ENCODE data around the gene KLK15.

DNA sequence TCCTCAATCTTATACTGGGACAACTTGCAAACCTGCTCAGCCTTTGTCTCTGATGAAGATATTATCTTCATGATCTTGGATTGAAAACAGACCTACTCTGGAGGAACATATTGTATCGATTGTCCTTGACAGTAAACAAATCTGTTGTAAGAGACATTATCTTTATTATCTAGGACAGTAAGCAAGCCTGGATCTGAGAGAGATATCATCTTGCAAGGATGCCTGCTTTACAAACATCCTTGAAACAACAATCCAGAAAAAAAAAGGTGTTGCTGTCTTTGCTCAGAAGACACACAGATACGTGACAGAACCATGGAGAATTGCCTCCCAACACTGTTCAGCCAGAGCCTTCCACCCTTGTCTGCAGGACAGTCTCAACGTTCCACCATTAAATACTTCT is 17.4 kb upstream of the KLK15 start:
- TF ChIP-seq CHD4 (IDR thresholded peaks at IDR 0.05), result no peak
- TF ChIP-seq, protein P1, sequence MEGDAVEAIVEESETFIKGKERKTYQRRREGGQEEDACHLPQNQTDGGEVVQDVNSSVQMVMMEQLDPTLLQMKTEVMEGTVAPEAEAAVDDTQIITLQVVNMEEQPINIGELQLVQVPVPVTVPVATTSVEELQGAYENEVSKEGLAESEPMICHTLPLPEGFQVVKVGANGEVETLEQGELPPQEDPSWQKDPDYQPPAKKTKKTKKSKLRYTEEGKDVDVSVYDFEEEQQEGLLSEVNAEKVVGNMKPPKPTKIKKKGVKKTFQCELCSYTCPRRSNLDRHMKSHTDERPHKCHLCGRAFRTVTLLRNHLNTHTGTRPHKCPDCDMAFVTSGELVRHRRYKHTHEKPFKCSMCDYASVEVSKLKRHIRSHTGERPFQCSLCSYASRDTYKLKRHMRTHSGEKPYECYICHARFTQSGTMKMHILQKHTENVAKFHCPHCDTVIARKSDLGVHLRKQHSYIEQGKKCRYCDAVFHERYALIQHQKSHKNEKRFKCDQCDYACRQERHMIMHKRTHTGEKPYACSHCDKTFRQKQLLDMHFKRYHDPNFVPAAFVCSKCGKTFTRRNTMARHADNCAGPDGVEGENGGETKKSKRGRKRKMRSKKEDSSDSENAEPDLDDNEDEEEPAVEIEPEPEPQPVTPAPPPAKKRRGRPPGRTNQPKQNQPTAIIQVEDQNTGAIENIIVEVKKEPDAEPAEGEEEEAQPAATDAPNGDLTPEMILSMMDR (IDR thresholded peaks at IDR 0.05 in 2 of 3, conservative IDR thresholded peaks at IDR 0.05 in 1 of 3; ENCODE audit: control insufficient read depth in 2 of 3, extremely low read depth in 1 of 3, insufficient read depth in 1 of 3, low read depth in 3 of 3, low read length in 3 of 3), result no peak
- TF ChIP-seq, protein P2, sequence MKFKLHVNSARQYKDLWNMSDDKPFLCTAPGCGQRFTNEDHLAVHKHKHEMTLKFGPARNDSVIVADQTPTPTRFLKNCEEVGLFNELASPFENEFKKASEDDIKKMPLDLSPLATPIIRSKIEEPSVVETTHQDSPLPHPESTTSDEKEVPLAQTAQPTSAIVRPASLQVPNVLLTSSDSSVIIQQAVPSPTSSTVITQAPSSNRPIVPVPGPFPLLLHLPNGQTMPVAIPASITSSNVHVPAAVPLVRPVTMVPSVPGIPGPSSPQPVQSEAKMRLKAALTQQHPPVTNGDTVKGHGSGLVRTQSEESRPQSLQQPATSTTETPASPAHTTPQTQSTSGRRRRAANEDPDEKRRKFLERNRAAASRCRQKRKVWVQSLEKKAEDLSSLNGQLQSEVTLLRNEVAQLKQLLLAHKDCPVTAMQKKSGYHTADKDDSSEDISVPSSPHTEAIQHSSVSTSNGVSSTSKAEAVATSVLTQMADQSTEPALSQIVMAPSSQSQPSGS (IDR thresholded peaks at IDR 0.05; ENCODE audit: low read length), result no peak
- no peak for TF ChIP-seq CEBPB (IDR thresholded peaks at IDR 0.05; ENCODE audit: borderline replicate concordance in 1 of 2, low read depth in 2 of 2, low read length in 2 of 2)
- TF ChIP-seq RELA (IDR thresholded peaks at IDR 0.05; ENCODE audit: borderline replicate concordance, partially characterized antibody), result no peak
- TF ChIP-seq, protein P3, sequence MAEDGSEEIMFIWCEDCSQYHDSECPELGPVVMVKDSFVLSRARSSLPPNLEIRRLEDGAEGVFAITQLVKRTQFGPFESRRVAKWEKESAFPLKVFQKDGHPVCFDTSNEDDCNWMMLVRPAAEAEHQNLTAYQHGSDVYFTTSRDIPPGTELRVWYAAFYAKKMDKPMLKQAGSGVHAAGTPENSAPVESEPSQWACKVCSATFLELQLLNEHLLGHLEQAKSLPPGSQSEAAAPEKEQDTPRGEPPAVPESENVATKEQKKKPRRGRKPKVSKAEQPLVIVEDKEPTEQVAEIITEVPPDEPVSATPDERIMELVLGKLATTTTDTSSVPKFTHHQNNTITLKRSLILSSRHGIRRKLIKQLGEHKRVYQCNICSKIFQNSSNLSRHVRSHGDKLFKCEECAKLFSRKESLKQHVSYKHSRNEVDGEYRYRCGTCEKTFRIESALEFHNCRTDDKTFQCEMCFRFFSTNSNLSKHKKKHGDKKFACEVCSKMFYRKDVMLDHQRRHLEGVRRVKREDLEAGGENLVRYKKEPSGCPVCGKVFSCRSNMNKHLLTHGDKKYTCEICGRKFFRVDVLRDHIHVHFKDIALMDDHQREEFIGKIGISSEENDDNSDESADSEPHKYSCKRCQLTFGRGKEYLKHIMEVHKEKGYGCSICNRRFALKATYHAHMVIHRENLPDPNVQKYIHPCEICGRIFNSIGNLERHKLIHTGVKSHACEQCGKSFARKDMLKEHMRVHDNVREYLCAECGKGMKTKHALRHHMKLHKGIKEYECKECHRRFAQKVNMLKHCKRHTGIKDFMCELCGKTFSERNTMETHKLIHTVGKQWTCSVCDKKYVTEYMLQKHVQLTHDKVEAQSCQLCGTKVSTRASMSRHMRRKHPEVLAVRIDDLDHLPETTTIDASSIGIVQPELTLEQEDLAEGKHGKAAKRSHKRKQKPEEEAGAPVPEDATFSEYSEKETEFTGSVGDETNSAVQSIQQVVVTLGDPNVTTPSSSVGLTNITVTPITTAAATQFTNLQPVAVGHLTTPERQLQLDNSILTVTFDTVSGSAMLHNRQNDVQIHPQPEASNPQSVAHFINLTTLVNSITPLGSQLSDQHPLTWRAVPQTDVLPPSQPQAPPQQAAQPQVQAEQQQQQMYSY (CRISPR knock-in tag; IDR thresholded peaks at IDR 0.05), result no peak
- TF ChIP-seq SRF (IDR thresholded peaks at IDR 0.05; ENCODE audit: low read depth in 2 of 2, low read length in 2 of 2), result no peak
- TF ChIP-seq SIN3A (IDR thresholded peaks at IDR 0.05; ENCODE audit: low read depth, low read length), result no peak
- no peak for TF ChIP-seq EP300 (IDR thresholded peaks at IDR 0.05; ENCODE audit: borderline replicate concordance in 1 of 2, control insufficient read depth in 1 of 2, low read depth in 2 of 2, low read length in 2 of 2)
- TF ChIP-seq, protein P4, sequence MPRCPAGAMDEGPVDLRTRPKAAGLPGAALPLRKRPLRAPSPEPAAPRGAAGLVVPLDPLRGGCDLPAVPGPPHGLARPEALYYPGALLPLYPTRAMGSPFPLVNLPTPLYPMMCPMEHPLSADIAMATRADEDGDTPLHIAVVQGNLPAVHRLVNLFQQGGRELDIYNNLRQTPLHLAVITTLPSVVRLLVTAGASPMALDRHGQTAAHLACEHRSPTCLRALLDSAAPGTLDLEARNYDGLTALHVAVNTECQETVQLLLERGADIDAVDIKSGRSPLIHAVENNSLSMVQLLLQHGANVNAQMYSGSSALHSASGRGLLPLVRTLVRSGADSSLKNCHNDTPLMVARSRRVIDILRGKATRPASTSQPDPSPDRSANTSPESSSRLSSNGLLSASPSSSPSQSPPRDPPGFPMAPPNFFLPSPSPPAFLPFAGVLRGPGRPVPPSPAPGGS (IDR thresholded peaks at IDR 0.05; ENCODE audit: borderline replicate concordance, insufficient read depth, low read depth, low read length, poor library complexity, severe bottlenecking), result no peak
